ENCODE data around the gene HOXD13.
A peak's percentile ranks its signal among the peaks of the same experiment; 100 is the strongest.

Gene HOXD13

DNA sequence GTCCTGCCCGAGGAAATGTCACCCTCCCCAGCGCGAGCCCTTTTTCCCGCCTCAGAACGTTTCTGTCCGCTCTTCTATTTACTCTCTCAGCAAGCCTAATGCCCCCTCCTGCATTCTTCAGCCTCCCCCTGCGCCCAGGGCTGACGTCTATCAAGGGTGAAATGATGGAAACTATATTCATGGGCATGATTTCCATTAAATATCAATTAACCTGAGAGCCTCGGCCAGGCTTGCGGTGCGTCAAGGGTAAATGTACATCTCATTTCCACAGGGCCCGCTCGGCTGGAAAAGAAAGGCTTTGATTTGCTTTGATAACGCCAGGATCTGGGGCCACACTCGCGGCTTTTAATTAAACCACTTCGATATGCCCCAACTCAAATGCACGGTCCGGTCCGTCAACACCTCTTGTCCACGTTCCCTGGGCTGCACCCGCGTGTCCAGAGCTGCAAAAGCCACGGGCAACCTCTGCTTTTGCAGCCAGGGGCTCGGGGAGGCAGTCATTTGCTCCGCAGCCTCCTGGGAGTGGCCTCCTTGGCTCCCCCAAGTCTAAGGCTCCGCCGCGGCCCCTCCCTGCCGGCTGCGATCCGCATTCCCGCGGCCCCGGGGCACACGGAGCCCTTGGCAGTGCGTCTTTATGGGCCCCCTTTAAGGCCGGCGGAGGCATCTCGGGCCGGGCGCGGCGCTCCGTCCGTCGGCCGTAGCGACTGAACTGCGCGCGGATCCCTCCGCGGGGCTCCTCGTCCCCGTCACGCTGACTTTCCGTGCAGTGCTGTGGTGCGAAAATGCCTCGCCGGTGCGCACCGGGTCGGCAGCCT lies 36.7 kb downstream of the HOXD13 start, which contains the start of gene HOXD8 (continued):
- TF ChIP-seq KLF1 (tag by site-specific recombination; IDR thresholded peaks at IDR 0.05) (peak; percentile 67), ZFP69B (tag by site-specific recombination; IDR thresholded peaks at IDR 0.05) (peak; percentile 99), ZBTB17 (tag by site-specific recombination; IDR thresholded peaks at IDR 0.05) (peak; percentile 47), ZNF473 (tag by site-specific recombination; IDR thresholded peaks at IDR 0.05) (no peak), ZNF302 (tag by site-specific recombination; IDR thresholded peaks at IDR 0.05; ENCODE audit: low read depth) (no peak), SETDB1 (IDR thresholded peaks at IDR 0.05; ENCODE audit: insufficient read length, low read length) (no peak), ZNF433 (tag by site-specific recombination; IDR thresholded peaks at IDR 0.05; ENCODE audit: low read depth) (no peak), ZNF341 (tag by site-specific recombination; IDR thresholded peaks at IDR 0.05; ENCODE audit: low read depth) (peak; percentile 94), ZNF311 (tag by site-specific recombination; IDR thresholded peaks at IDR 0.05; ENCODE audit: borderline replicate concordance) (no peak), FEZF1 (tag by site-specific recombination; IDR thresholded peaks at IDR 0.05) (peak; percentile 68), ZNF121 (tag by site-specific recombination; IDR thresholded peaks at IDR 0.05) (0 out of 2 replicates have a peak, but pooled peaks have one; percentile 23), ZBTB21 (tag by site-specific recombination; IDR thresholded peaks at IDR 0.05) (0 out of 2 replicates have a peak, but pooled peaks have one; percentile 36), ZNF266 (tag by site-specific recombination; IDR thresholded peaks at IDR 0.05; ENCODE audit: low read depth) (no peak), ZNF837 (tag by site-specific recombination; IDR thresholded peaks at IDR 0.05) (0 out of 2 replicates have a peak, but pooled peaks have one; percentile 30), ZNF747 (tag by site-specific recombination; IDR thresholded peaks at IDR 0.05) (no peak), ZNF501 (tag by site-specific recombination; IDR thresholded peaks at IDR 0.05) (peak; percentile 68; the same call in 1 of the 2 replicates), ZNF596 (tag by site-specific recombination; IDR thresholded peaks at IDR 0.05) (peak; percentile 35; the same call in 1 of the 2 replicates), ZNF2 (tag by site-specific recombination; IDR thresholded peaks at IDR 0.05) (peak; percentile 74; the same call in 1 of the 2 replicates)
- TF ChIP-seq, protein P1, sequence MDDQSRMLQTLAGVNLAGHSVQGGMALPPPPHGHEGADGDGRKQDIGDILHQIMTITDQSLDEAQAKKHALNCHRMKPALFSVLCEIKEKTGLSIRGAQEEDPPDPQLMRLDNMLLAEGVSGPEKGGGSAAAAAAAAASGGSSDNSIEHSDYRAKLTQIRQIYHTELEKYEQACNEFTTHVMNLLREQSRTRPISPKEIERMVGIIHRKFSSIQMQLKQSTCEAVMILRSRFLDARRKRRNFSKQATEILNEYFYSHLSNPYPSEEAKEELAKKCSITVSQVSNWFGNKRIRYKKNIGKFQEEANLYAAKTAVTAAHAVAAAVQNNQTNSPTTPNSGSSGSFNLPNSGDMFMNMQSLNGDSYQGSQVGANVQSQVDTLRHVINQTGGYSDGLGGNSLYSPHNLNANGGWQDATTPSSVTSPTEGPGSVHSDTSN (CRISPR knock-in tag; IDR thresholded peaks at IDR 0.05), result peak; percentile 75; the same call in 1 of the 2 replicates
- TF ChIP-seq, protein P2, sequence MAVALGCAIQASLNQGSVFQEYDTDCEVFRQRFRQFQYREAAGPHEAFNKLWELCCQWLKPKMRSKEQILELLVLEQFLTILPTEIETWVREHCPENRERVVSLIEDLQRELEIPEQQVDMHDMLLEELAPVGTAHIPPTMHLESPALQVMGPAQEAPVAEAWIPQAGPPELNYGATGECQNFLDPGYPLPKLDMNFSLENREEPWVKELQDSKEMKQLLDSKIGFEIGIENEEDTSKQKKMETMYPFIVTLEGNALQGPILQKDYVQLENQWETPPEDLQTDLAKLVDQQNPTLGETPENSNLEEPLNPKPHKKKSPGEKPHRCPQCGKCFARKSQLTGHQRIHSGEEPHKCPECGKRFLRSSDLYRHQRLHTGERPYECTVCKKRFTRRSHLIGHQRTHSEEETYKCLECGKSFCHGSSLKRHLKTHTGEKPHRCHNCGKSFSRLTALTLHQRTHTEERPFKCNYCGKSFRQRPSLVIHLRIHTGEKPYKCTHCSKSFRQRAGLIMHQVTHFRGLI (tag by site-specific recombination; IDR thresholded peaks at IDR 0.05), result peak; percentile 35; the same call in 1 of the 2 replicates
- TF ChIP-seq, protein P3, sequence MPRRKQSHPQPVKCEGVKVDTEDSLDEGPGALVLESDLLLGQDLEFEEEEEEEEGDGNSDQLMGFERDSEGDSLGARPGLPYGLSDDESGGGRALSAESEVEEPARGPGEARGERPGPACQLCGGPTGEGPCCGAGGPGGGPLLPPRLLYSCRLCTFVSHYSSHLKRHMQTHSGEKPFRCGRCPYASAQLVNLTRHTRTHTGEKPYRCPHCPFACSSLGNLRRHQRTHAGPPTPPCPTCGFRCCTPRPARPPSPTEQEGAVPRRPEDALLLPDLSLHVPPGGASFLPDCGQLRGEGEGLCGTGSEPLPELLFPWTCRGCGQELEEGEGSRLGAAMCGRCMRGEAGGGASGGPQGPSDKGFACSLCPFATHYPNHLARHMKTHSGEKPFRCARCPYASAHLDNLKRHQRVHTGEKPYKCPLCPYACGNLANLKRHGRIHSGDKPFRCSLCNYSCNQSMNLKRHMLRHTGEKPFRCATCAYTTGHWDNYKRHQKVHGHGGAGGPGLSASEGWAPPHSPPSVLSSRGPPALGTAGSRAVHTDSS (tag by site-specific recombination; IDR thresholded peaks at IDR 0.05), result peak; percentile 13; the same call in 1 of the 2 replicates
- TF ChIP-seq, protein P4, sequence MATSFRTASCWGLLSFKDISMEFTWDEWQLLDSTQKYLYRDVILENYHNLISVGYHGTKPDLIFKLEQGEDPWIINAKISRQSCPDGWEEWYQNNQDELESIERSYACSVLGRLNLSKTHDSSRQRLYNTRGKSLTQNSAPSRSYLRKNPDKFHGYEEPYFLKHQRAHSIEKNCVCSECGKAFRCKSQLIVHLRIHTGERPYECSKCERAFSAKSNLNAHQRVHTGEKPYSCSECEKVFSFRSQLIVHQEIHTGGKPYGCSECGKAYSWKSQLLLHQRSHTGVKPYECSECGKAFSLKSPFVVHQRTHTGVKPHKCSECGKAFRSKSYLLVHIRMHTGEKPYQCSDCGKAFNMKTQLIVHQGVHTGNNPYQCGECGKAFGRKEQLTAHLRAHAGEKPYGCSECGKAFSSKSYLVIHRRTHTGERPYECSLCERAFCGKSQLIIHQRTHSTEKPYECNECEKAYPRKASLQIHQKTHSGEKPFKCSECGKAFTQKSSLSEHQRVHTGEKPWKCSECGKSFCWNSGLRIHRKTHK (tag by site-specific recombination; IDR thresholded peaks at IDR 0.05), result no peak
- TF ChIP-seq, protein P5, sequence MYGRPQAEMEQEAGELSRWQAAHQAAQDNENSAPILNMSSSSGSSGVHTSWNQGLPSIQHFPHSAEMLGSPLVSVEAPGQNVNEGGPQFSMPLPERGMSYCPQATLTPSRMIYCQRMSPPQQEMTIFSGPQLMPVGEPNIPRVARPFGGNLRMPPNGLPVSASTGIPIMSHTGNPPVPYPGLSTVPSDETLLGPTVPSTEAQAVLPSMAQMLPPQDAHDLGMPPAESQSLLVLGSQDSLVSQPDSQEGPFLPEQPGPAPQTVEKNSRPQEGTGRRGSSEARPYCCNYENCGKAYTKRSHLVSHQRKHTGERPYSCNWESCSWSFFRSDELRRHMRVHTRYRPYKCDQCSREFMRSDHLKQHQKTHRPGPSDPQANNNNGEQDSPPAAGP (tag by site-specific recombination; IDR thresholded peaks at IDR 0.05), result peak; percentile 76; the same call in 1 of the 2 replicates
- TF ChIP-seq, protein P6, sequence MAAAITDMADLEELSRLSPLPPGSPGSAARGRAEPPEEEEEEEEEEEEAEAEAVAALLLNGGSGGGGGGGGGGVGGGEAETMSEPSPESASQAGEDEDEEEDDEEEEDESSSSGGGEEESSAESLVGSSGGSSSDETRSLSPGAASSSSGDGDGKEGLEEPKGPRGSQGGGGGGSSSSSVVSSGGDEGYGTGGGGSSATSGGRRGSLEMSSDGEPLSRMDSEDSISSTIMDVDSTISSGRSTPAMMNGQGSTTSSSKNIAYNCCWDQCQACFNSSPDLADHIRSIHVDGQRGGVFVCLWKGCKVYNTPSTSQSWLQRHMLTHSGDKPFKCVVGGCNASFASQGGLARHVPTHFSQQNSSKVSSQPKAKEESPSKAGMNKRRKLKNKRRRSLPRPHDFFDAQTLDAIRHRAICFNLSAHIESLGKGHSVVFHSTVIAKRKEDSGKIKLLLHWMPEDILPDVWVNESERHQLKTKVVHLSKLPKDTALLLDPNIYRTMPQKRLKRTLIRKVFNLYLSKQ (tag by site-specific recombination; IDR thresholded peaks at IDR 0.05; ENCODE audit: borderline replicate concordance), result no peak
- TF ChIP-seq, protein P7, sequence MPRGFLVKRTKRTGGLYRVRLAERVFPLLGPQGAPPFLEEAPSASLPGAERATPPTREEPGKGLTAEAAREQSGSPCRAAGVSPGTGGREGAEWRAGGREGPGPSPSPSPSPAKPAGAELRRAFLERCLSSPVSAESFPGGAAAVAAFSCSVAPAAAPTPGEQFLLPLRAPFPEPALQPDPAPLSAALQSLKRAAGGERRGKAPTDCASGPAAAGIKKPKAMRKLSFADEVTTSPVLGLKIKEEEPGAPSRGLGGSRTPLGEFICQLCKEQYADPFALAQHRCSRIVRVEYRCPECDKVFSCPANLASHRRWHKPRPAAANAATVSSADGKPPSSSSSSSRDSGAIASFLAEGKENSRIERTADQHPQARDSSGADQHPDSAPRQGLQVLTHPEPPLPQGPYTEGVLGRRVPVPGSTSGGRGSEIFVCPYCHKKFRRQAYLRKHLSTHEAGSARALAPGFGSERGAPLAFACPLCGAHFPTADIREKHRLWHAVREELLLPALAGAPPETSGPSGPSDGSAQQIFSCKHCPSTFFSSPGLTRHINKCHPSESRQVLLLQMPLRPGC (tag by site-specific recombination; IDR thresholded peaks at IDR 0.05), result peak; percentile 58
- TF ChIP-seq, protein P8, sequence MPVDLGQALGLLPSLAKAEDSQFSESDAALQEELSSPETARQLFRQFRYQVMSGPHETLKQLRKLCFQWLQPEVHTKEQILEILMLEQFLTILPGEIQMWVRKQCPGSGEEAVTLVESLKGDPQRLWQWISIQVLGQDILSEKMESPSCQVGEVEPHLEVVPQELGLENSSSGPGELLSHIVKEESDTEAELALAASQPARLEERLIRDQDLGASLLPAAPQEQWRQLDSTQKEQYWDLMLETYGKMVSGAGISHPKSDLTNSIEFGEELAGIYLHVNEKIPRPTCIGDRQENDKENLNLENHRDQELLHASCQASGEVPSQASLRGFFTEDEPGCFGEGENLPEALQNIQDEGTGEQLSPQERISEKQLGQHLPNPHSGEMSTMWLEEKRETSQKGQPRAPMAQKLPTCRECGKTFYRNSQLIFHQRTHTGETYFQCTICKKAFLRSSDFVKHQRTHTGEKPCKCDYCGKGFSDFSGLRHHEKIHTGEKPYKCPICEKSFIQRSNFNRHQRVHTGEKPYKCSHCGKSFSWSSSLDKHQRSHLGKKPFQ (tag by site-specific recombination; IDR thresholded peaks at IDR 0.05), result 0 out of 2 replicates have a peak, but pooled peaks have one; percentile 43
